Endothelial cell of umbilical vein (primary cell): ENCODE measurements around the gene TSPAN8. TPM values are rescaled to one million over a fixed set of nuclear protein-coding genes. Genes with fewer than 3 reads are reported as not detected.

Source experiments
- BruUV-seq: library from RNA; stranded (reverse); fragments of 400-500 nt; replicated peaks from 2 replicates; lab custom pipeline; 2021; lab: Mats Ljungman, UMichigan
- CTCF ChIA-PET: fragments of 300-600, 350-600 bp; sonication (Branson Sonifier 250); formaldehyde crosslinking; loops from one replicate; lab custom pipeline; 2021; ENCODE audit warnings: antibody characterized with exemption, inconsistent platforms; lab: Charles Lee
- POLR2A ChIA-PET: fragments of 300-600, 350-600 bp; sonication (Branson Sonifier 250); formaldehyde crosslinking; loops from one replicate; lab custom pipeline; 2021; ENCODE audit warnings: antibody characterized with exemption, inconsistent platforms; lab: Charles Lee
- DNase-seq: peaks from one replicate; pipeline ENCODE4 v3.0.0-alpha.2; 2011; ENCODE audit warnings: low read depth, low spot score
- FAIRE-seq: peaks from 2 replicates; lab custom pipeline; 2011; peaks lifted over from hg19 to GRCh38; lab: Jason Lieb, UNC
- H2AFZ ChIP-seq: 2 replicates; pipeline ENCODE4 v1.6.0; 2012; ENCODE audit warnings: low read depth, low read length, control low read depth, inconsistent platforms
- H3K27ac ChIP-seq: 2 replicates; pipeline ENCODE4 v1.5.1; 2011; ENCODE audit warnings: low read depth, mild to moderate bottlenecking, control low read depth, low read length, moderate library complexity; ENCODE audit not compliant: insufficient read depth
- H3K27me3 ChIP-seq, 2 experiments: 2 replicates each; pipeline versions ENCODE4 v1.6.0 to v1.6.1; 2011; ENCODE audit warnings: low read length in 2 of 2, mixed read lengths in 1 of 2; ENCODE audit not compliant: control insufficient read depth in 2 of 2, insufficient read depth in 2 of 2
- H3K36me3 ChIP-seq, 2 experiments: 2 replicates in 1 of 2; 3 replicates in 1 of 2; pipeline ENCODE4 v1.5.1; 2011; ENCODE audit warnings: low read length in 2 of 2, mild to moderate bottlenecking in 1 of 2, moderate library complexity in 1 of 2; ENCODE audit not compliant: control insufficient read depth in 2 of 2, insufficient read depth in 2 of 2; ENCODE audit errors: extremely low read depth in 1 of 2
- H3K4me1 ChIP-seq: 3 replicates; pipeline ENCODE4 v1.5.1; 2011; ENCODE audit warnings: mild to moderate bottlenecking, low read length; ENCODE audit not compliant: control insufficient read depth, insufficient read depth; ENCODE audit errors: extremely low read depth
- H3K4me2 ChIP-seq: 2 replicates; pipeline ENCODE4 v1.6.1; 2011; ENCODE audit warnings: low read length, control low read depth, mixed read lengths; ENCODE audit not compliant: insufficient read depth
- H3K4me3 ChIP-seq, 3 experiments: fragments of 200-600 bp in 1 of 3; sonication (generic), shearing (Covaris generic) in 1 of 3; replicated peaks in 1 of 3; 2 replicates each; pipeline ENCODE4 v1.5.1; 2011 to 2016; ENCODE audit warnings: control low read depth in 3 of 3, low read length in 3 of 3, mild to moderate bottlenecking in 2 of 3, inconsistent platforms in 1 of 3, low read depth in 1 of 3, moderate library complexity in 1 of 3; ENCODE audit not compliant: insufficient read depth in 1 of 3
- H3K79me2 ChIP-seq: 2 replicates; pipeline ENCODE4 v1.6.0; 2012; ENCODE audit warnings: low read length, inconsistent platforms; ENCODE audit not compliant: control insufficient read depth, insufficient read depth
- H3K9ac ChIP-seq: replicated peaks from 2 replicates; pipeline ENCODE3; 2011; ENCODE audit warnings: low read length, control low read depth; ENCODE audit not compliant: insufficient read depth; ENCODE audit errors: extremely low read depth
- H3K9me1 ChIP-seq: replicated peaks from 3 replicates; pipeline ENCODE4 v1.6.0; 2011; ENCODE audit warnings: mild to moderate bottlenecking, low read length; ENCODE audit not compliant: control insufficient read depth, insufficient read depth; ENCODE audit errors: extremely low read depth
- H3K9me3 ChIP-seq: replicated peaks from 2 replicates; pipeline ENCODE4 v1.5.1; 2012; ENCODE audit warnings: low read length, inconsistent platforms; ENCODE audit not compliant: control insufficient read depth, insufficient read depth
- H4K20me1 ChIP-seq: replicated peaks from 2 replicates; pipeline ENCODE3; 2011; ENCODE audit warnings: mild to moderate bottlenecking, low read length; ENCODE audit not compliant: control insufficient read depth, insufficient read depth; ENCODE audit errors: extremely low read depth
- EZH2 ChIP-seq: IDR thresholded peaks from 2 replicates; pipeline ENCODE4 v1.6.1; 2012; ENCODE audit warnings: borderline replicate concordance, low read depth, mild to moderate bottlenecking, moderate library complexity, low read length, inconsistent platforms; ENCODE audit not compliant: severe bottlenecking
- FOS ChIP-seq: IDR thresholded peaks from 2 replicates; pipeline ENCODE4 v1.6.1; 2011; ENCODE audit warnings: mild to moderate bottlenecking, low read length, moderate library complexity, borderline replicate concordance; ENCODE audit not compliant: insufficient read depth
- GATA2 ChIP-seq: IDR thresholded peaks from 2 replicates; pipeline ENCODE4 v1.7.0; 2011; ENCODE audit warnings: low read depth, mild to moderate bottlenecking, moderate library complexity, mixed read lengths, low read length; ENCODE audit not compliant: insufficient read length, insufficient read depth
- JUN ChIP-seq: IDR thresholded peaks from 2 replicates; pipeline ENCODE4 v1.6.1; 2011; ENCODE audit warnings: borderline replicate concordance, low read depth; ENCODE audit not compliant: insufficient read length, insufficient read depth
- MAX ChIP-seq: IDR thresholded peaks from 2 replicates; pipeline ENCODE4 v1.6.1; 2011; ENCODE audit not compliant: insufficient read depth, insufficient read length
- MYC ChIP-seq: IDR thresholded peaks from one replicate; pipeline ENCODE4 v1.6.1; 2011; ENCODE audit warnings: mild to moderate bottlenecking, low read depth, low read length
- POLR2A ChIP-seq: IDR thresholded peaks from 2 replicates; pipeline ENCODE4 v1.6.1; 2012; ENCODE audit warnings: low read depth, mild to moderate bottlenecking, control low read depth, low read length
- POLR2AphosphoS5 ChIP-seq: IDR thresholded peaks from 2 replicates; pipeline ENCODE4 v1.6.1; 2012; ENCODE audit warnings: low read depth, mild to moderate bottlenecking, control low read depth, low read length, moderate library complexity; ENCODE audit not compliant: insufficient read depth
- dilution Hi-C: fragments of 300-500 bp; cut with MboI; formaldehyde crosslinking; loops from one replicate; pipeline ENCODE4 v1.15.0; 2019; ENCODE audit warnings: low sequenced_read_pairs; ENCODE audit not compliant: extremely low pct_ligation_motif_present
- intact Hi-C: fragments of 100-400 bp; cut with micrococcal nuclease; formaldehyde crosslinking; loops from one replicate; pipeline ENCODE4 v1.10.0; 2022
- polyA plus RNA-seq, 4 experiments: library from polyadenylated mRNA; depleted of rRNA in 3 of 4; stranded (reverse) in 3 of 4; unstranded in 1 of 4; fragments of >200 nt; gene quantifications; 2 replicates each; pipeline versions ENCODE4 v1.2.1 to v1.2.3, GENCODE V29; 2011 to 2012; ENCODE audit warnings: missing spikeins in 1 of 4
- total RNA-seq: library from RNA; stranded (reverse); gene quantifications from 2 replicates; pipeline ENCODE4 v1.2.3, GENCODE V29; 2021
- TF ChIP-seq, protein P1 (sequence below), 2 donors: IDR thresholded peaks; 1 replicate in 1 of 2; 2 replicates in 1 of 2; pipeline ENCODE4 v1.5.1; 2011; ENCODE audit warnings: low read length in 2 of 2, mild to moderate bottlenecking in 2 of 2, moderate library complexity in 2 of 2, control low read depth in 1 of 2, inconsistent platforms in 1 of 2, low read depth in 1 of 2; ENCODE audit not compliant: insufficient read depth in 1 of 2; ENCODE audit errors: extremely low read depth in 1 of 2

TSPAN8 gene
- total and polyA plus RNA-seq, 2 donors (not counting 3 experiments of a cell fraction or from before 2014, with no cell fraction given): 1.2 to 1.6 TPM

DNA sequence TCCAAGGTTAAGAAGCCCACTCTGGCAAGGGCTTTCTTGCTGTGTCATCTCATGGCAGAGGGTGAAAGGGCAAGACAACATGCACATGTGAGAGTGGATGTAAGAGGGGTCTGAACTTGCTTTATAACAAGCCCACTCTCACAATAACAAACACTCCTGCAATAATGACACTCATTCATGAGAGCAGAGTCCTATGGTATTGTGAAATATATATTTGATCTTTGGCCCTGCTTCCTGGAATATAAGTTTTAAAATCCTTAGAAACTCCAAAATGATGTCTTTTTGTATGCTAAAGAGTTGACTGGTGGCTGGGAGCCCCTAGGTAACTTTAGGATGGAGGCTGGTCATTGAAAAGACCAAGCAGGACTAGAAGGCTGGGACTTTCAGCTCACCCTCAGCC, 51.8 kb downstream of the TSPAN8 start:
- Histone ChIP-seq H2AFZ (no peak overlapping the region), H4K20me1 (no peaks in the 10 kb centered on the region), H3K36me3 (no peaks in the 10 kb centered on the region), H3K9ac (no peak overlapping the region), H3K9me3 (no peaks in the 10 kb centered on the region), H3K27ac (no peak overlapping the region), H3K4me2 (no peak overlapping the region), H3K4me3 (no peak overlapping the region), H3K27me3 (no peaks in the 10 kb centered on the region), H3K9me1 (no peaks in the 10 kb centered on the region), H3K4me1 (no peaks in the 10 kb centered on the region), H3K79me2 (no peaks in the 10 kb centered on the region)
- no peak for DNase-seq
- no TSS peak for BruUV-seq
- dilution Hi-C loops (no loop called here), intact Hi-C loops (no loop called here)
- CTCF ChIA-PET: no interaction called here
- no peak for FAIRE-seq
- POLR2A ChIA-PET: no interaction called here
- TF ChIP-seq EZH2: no peak
- TF ChIP-seq, protein P1, sequence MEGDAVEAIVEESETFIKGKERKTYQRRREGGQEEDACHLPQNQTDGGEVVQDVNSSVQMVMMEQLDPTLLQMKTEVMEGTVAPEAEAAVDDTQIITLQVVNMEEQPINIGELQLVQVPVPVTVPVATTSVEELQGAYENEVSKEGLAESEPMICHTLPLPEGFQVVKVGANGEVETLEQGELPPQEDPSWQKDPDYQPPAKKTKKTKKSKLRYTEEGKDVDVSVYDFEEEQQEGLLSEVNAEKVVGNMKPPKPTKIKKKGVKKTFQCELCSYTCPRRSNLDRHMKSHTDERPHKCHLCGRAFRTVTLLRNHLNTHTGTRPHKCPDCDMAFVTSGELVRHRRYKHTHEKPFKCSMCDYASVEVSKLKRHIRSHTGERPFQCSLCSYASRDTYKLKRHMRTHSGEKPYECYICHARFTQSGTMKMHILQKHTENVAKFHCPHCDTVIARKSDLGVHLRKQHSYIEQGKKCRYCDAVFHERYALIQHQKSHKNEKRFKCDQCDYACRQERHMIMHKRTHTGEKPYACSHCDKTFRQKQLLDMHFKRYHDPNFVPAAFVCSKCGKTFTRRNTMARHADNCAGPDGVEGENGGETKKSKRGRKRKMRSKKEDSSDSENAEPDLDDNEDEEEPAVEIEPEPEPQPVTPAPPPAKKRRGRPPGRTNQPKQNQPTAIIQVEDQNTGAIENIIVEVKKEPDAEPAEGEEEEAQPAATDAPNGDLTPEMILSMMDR (IDR thresholded peaks at IDR 0.05; ENCODE audit: extremely low read depth in 1 of 2, insufficient read depth in 1 of 2, low read depth in 1 of 2, low read length in 2 of 2): no peak
- no peak for TF ChIP-seq MYC
- no peak for TF ChIP-seq MAX
- no peak for TF ChIP-seq FOS
- no peak for TF ChIP-seq POLR2AphosphoS5
- no peak for TF ChIP-seq POLR2A
- no peak for TF ChIP-seq JUN
- no peak for TF ChIP-seq GATA2
